Right atrium auricular region (tissue), 2 donors: ENCODE results near the gene PANK4. TPM values are rescaled to one million over a fixed set of nuclear protein-coding genes. Genes with fewer than 3 reads are reported as not detected.
"Not testable (repeated sequence)": the region's sequence is repeated elsewhere in the genome, so short reads cannot be mapped to it uniquely, and the experiment has no call there.

ENCODE experiments used
- DNase-seq: peaks from one replicate; pipeline ENCODE4 v3.0.0-alpha.2; 2019; ENCODE audit warnings: low spot score
- H3K27ac ChIP-seq, 2 donors: fragments of 200-600 bp; sonication (generic); 1 replicate in 1 of 2; 2 replicates in 1 of 2; pipeline ENCODE4 v1.5.1; 2016 to 2019
- H3K27me3 ChIP-seq, 2 donors: fragments of 200-600 bp; sonication (generic); one replicate each; pipeline versions ENCODE4 v1.5.1 to v1.6.0; 2017 to 2019
- H3K36me3 ChIP-seq: fragments of 200-600 bp; sonication (generic); one replicate; pipeline ENCODE4 v1.5.1; 2016
- H3K4me1 ChIP-seq, 2 donors: fragments of 200-600 bp; sonication (generic); one replicate each; pipeline versions ENCODE4 v1.5.1 to v1.6.0; 2017 to 2019
- H3K4me3 ChIP-seq, 2 donors: fragments of 200-600 bp; sonication (generic); 1 replicate in 1 of 2; 2 replicates in 1 of 2; pipeline ENCODE4 v1.5.1; 2017 to 2019; ENCODE audit warnings: mild to moderate bottlenecking in 1 of 2, moderate library complexity in 1 of 2
- H3K9me3 ChIP-seq, 2 donors: fragments of 200-600 bp; sonication (generic); one replicate each; pipeline ENCODE4 v1.5.1; 2019
- total RNA-seq, 2 donors: library from RNA; depleted of rRNA; stranded (reverse); fragments of >200 nt; gene quantifications; one replicate each; pipeline ENCODE4 v1.1.0, GENCODE V29; 2016
- TF ChIP-seq, protein P1 (sequence below), 2 donors: fragments of 200-600 bp; sonication (generic); IDR thresholded peaks; one replicate each; pipeline ENCODE4 v1.5.1; 2019; ENCODE audit warnings: antibody characterized with exemption in 2 of 2

Gene PANK4
- total RNA-seq, 2 donors from 2014 or later = 27.0 to 41.5 TPM

DNA sequence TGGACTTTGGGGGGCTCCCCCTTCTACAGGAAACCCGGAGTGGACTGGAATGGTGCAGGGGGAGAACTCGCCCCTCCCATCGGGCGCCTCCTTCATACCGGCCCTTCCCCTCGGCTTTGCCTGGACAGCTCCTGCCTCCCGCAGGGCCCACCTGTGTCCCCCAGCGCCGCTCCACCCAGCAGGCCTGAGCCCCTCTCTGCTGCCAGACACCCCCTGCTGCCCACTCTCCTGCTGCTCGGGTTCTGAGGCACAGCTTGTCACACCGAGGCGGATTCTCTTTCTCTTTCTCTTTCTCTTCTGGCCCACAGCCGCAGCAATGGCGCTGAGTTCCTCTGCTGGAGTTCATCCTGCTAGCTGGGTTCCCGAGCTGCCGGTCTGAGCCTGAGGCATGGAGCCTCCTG, 29.9 kb upstream of the PANK4 start, which contains the start of gene TNFRSF14:
Gene TNFRSF14, plus strand, starts transcription at position 95 of the 401 bp plus-strand sequence. Its CDS starts 294 bp downstream, at position 389.
- TF ChIP-seq, protein P1, sequence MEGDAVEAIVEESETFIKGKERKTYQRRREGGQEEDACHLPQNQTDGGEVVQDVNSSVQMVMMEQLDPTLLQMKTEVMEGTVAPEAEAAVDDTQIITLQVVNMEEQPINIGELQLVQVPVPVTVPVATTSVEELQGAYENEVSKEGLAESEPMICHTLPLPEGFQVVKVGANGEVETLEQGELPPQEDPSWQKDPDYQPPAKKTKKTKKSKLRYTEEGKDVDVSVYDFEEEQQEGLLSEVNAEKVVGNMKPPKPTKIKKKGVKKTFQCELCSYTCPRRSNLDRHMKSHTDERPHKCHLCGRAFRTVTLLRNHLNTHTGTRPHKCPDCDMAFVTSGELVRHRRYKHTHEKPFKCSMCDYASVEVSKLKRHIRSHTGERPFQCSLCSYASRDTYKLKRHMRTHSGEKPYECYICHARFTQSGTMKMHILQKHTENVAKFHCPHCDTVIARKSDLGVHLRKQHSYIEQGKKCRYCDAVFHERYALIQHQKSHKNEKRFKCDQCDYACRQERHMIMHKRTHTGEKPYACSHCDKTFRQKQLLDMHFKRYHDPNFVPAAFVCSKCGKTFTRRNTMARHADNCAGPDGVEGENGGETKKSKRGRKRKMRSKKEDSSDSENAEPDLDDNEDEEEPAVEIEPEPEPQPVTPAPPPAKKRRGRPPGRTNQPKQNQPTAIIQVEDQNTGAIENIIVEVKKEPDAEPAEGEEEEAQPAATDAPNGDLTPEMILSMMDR (IDR thresholded peaks at IDR 0.05) = no peak
- no peaks in the 10 kb centered on the region for H3K27me3 ChIP-seq
- H3K36me3 ChIP-seq = no peaks in the 10 kb centered on the region
- peak within 1 kb of the TSS; percentile 57 to 60 for H3K4me3 ChIP-seq
- peak within 1 kb of the TSS; percentile 83 for H3K27ac ChIP-seq
- DNase-seq = peak; percentile 65
- H3K9me3 ChIP-seq = no peaks in the 10 kb centered on the region
- H3K4me1 ChIP-seq = peaks cover 0 to 34% of the 10 kb centered on the region in 2 donors

DNA sequence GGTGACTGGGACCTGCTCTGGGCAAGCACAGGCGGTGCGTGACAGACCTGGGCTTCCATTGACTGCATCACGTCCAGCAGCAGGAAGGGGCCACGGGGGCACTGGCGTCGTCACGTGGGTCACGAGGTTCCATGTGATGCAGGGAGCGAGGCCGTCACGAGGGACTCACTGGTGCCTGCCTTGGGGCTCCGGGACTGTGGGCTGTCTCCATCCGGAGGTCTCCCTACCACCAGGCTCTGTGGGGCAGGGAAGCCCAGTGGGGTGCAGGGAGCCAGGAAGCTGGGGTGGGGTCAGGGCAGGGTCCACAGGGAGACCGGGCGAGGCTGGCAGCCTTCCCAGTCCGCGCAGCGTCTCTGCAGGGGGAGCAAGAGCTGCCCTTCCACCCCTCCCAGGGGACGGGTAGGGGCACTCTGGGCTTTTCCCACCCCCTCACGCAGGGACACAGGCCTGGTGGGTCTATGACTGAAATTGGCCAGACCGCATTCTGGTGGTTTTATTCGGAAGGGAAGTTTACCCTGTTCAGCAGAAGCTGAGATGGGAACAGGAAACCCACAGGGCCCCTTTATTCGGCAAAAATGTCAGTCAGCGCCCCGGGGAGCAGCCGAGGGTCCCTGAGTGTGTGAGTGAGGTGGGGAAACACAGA, 29.4 kb upstream of the PANK4 start:
- H3K9me3 ChIP-seq = no peaks in the 10 kb centered on the region
- DNase-seq = peak; percentile 92
- peak overlapping the region; percentile 83 for H3K27ac ChIP-seq
- TF ChIP-seq, protein P1 (IDR thresholded peaks at IDR 0.05) = no peak
- no peaks in the 10 kb centered on the region for H3K27me3 ChIP-seq
- H3K36me3 ChIP-seq = no peaks in the 10 kb centered on the region
- peak overlapping the region; percentile 57 to 60 for H3K4me3 ChIP-seq
- peaks cover 0 to 34% of the 10 kb centered on the region in 2 donors for H3K4me1 ChIP-seq

DNA sequence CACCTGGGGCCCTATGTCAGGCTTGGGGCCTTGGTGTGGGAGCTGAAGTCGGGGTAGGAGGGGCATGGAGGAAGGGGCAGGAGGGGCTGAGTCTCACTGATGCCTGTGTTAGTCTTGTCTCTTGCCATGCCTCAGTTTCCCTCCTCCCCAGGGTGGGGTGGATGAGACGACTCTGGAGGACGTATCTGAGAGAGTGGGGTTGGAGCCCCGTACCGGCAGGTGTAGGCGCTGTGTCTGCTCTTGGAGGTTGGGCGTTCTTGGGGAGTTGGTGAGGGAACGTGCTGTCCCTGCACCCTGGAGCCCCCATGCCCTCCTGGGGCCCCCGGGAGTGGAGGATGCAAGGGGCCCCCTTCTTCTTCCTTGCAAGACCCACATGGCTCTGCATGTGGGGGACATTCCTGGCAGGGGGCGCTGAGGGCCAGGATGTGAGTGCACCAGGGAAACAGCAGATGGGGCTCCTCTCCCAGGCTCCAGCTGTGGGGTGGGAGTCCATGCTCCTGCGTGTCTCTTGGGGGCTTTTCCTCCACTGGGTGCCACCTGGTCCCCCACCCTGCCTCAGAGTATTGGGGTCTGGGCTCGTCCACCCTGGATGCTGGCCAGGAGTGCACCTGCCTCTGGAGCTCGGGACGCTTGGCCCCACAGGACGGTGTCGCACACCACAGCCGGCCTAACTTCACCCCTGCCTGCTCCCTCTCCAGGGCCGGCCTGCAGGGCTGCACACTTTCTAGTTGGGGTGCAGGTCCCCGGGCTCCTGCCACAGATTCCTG, 28.4 kb upstream of the PANK4 start:
- no peaks in the 10 kb centered on the region for H3K36me3 ChIP-seq
- H3K4me1 ChIP-seq = peaks cover 0 to 35% of the 10 kb centered on the region in 2 donors
- peak overlapping the region; percentile 83 for H3K27ac ChIP-seq
- TF ChIP-seq, protein P1 (IDR thresholded peaks at IDR 0.05) = peak in 1 of 2 donors; percentile 61
- H3K9me3 ChIP-seq = no peaks in the 10 kb centered on the region
- DNase-seq = no peak
- peak overlapping the region in 1 of 2 donors; percentile 60 for H3K4me3 ChIP-seq
- H3K27me3 ChIP-seq = no peaks in the 10 kb centered on the region

DNA sequence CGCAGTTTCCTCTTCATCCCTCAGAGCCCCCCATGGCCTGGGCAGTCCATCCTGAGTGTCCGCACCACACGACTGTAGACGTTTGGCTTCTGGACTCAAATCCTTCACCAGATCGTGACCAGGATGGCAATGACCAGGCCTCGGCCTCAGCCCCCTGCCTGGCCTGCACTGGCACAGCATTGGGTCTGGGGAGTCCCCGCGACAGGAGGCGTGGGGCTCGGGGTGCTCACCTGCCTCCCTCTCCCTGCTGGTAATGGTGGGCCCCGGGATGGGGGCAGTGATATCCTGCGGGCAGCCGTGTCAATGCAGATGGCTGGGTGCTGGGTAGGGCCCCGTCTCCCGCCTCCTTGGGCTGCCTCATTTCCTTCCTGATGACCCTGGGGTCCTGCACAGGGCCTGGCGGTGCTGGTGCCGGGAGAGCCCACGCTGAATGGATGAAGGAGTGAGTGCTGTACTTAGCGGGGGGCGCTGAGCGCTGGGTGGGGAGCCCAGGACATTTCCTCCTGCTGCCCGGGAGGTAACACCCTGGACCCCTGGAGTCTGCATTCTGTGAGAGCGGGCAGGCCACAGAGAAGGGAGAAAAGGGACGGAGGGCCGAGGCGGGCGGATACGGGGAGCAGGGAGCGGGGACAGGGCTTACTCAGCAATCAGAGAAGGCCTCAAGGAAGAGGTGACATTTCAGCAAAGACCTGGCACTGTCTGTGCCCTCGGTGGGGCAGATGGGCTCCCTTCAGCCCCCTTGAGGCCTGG, 27.6 kb upstream of the PANK4 start:
- no peaks in the 10 kb centered on the region for H3K9me3 ChIP-seq
- no peak overlapping the region for H3K4me3 ChIP-seq
- no peaks in the 10 kb centered on the region for H3K36me3 ChIP-seq
- H3K27ac ChIP-seq = no peak overlapping the region
- TF ChIP-seq, protein P1 (IDR thresholded peaks at IDR 0.05) = no peak
- no peaks in the 10 kb centered on the region for H3K27me3 ChIP-seq
- H3K4me1 ChIP-seq = peaks cover 0 to 42% of the 10 kb centered on the region in 2 donors
- no peak for DNase-seq

DNA sequence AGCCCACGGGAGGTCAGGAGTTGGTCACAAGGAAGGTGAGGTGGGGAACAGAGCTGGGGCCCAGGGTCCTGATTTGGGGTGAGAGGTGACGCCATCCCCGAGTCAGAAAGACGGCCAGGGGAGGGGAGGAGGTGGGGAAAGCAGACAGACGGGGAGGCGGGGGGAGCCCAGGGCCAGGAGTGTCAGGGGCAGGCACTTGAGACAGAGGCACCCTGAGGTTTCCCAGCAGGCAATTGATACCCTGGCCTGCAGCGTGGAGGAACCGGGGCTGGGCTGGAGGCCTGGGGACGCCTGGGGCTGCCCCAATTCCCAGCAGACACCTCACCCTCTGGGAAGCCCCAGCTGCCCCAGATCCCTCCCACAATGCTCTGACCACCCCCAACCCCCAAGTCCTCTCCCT, 26.7 kb upstream of the PANK4 start:
- not testable (repeated sequence) for H3K27me3 ChIP-seq, H3K4me3 ChIP-seq, DNase-seq, H3K27ac ChIP-seq, H3K9me3 ChIP-seq, H3K36me3 ChIP-seq
- H3K4me1 ChIP-seq = peaks cover 0 to 45% of the 10 kb centered on the region in 2 donors

DNA sequence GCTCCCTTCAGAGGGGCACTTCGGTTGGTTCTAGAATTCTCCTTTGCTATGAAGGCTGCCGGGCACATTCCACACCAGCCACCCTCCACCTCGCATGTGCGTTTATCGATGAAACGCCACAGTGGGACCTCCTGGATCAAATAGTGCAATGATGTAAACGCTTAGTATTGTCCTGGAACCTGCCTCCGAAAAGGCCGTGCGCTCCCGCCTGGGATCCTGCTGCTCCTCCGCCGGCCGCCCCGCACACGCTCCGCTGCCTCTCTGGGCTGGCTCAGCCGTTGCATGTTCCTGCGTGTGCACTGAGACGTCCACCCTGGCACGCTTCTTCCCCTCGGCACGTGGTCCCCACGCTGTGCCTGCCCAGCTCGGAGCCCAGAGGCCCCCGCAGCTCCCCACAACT, 25.8 kb upstream of the PANK4 start:
- peaks cover 0 to 45% of the 10 kb centered on the region in 2 donors for H3K4me1 ChIP-seq
- H3K27me3 ChIP-seq = no peaks in the 10 kb centered on the region
- H3K27ac ChIP-seq = peak overlapping the region in 1 of 2 donors; percentile 48
- TF ChIP-seq, protein P1 (IDR thresholded peaks at IDR 0.05) = no peak
- no peak overlapping the region for H3K4me3 ChIP-seq
- no peaks in the 10 kb centered on the region for H3K36me3 ChIP-seq
- no peaks in the 10 kb centered on the region for H3K9me3 ChIP-seq
- no peak for DNase-seq
